GM18505 (cell line): ENCODE measurements around the gene RNH1.

Experiments
- ATAC-seq: cut with Tn5 transposase; IDR thresholded peaks from one replicate; pipeline ENCODE4 v1.9.1; 2021; ENCODE audit not compliant: unreplicated experiment
- POLR2A ChIP-seq: IDR thresholded peaks from 4 replicates; pipeline ENCODE4 v1.6.1; 2011; ENCODE audit warnings: borderline replicate concordance; ENCODE audit not compliant: insufficient read depth, insufficient read length; ENCODE audit errors: extremely low read depth

The RNH1 gene

GRCh38 chr11:506995-507726 is at the start of gene RNH1:
Gene RNH1, minus strand, starts transcription at chr11:507242. Its CDS starts 5,080 bp downstream, at chr11:502162.
- peak; percentile 45 for ATAC-seq
- peak; percentile 79 for TF ChIP-seq POLR2A

GRCh38 chr11:555780-556661 is 49.0 kb upstream of the RNH1 start:
- no peak for TF ChIP-seq POLR2A
- no peak for ATAC-seq

- no peak for TF ChIP-seq POLR2A
- no peak for ATAC-seq
These were observed 48.3 kb upstream of the RNH1 start for GRCh38 chr11:555227-555779.

- ATAC-seq: peak; percentile 44
- no peak for TF ChIP-seq POLR2A
These were observed 47.6 kb upstream of the RNH1 start for GRCh38 chr11:554428-555226.

- no peak for TF ChIP-seq POLR2A
- ATAC-seq: no peak
These were observed 46.9 kb upstream of the RNH1 start for GRCh38 chr11:553988-554340.

- TF ChIP-seq POLR2A: no peak
- ATAC-seq: no peak
These were observed 46.3 kb upstream of the RNH1 start for GRCh38 chr11:553083-553987.

GRCh38 chr11:551596-551995 is 44.6 kb upstream of the RNH1 start:
- no peak for TF ChIP-seq POLR2A
- ATAC-seq: no peak

GRCh38 chr11:551131-551530 is 44.1 kb upstream of the RNH1 start:
- no peak for TF ChIP-seq POLR2A
- ATAC-seq: no peak

- TF ChIP-seq POLR2A: no peak
- ATAC-seq: no peak
These were observed 43.7 kb upstream of the RNH1 start for GRCh38 chr11:550746-551085.

GRCh38 chr11:550021-550745 is 43.1 kb upstream of the RNH1 start:
- no peak for ATAC-seq

GRCh38 chr11:548700-549603 is 41.9 kb upstream of the RNH1 start:
- ATAC-seq: no peak
- TF ChIP-seq POLR2A: no peak

More at GRCh38 chr11:550021-550745, 43.1 kb upstream of the RNH1 start:
- no peak for TF ChIP-seq POLR2A
